Measurements from ENCODE around the gene CNTN5. TPM values are rescaled to one million over a fixed set of nuclear protein-coding genes. Genes with fewer than 3 reads are reported as not detected.

Gene CNTN5
- total RNA-seq, 1 donor from 2014 or later: 0.36 TPM

DNA sequence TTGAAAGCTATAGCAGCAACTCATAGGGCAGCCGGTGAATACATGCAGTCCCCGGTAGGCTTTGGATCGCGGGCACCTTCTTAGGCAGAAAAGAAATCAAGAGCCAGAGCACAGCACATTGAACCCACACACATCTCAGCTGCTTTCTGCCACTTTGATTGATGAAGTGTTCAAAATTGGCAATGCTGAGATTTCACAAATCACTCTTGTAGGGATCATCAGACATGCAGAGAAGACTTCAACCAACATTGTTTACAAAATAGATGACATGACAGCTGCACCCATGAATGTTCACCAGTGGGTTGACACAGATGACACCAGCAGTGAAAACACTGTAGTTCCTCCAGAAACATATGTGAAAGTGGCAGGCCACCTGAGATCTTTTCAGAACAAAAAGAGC, 1316.1 kb downstream of the CNTN5 start:
- peaks cover 10% of the 10 kb centered on the region for H3K4me1 ChIP-seq
- TF ChIP-seq, protein P1, sequence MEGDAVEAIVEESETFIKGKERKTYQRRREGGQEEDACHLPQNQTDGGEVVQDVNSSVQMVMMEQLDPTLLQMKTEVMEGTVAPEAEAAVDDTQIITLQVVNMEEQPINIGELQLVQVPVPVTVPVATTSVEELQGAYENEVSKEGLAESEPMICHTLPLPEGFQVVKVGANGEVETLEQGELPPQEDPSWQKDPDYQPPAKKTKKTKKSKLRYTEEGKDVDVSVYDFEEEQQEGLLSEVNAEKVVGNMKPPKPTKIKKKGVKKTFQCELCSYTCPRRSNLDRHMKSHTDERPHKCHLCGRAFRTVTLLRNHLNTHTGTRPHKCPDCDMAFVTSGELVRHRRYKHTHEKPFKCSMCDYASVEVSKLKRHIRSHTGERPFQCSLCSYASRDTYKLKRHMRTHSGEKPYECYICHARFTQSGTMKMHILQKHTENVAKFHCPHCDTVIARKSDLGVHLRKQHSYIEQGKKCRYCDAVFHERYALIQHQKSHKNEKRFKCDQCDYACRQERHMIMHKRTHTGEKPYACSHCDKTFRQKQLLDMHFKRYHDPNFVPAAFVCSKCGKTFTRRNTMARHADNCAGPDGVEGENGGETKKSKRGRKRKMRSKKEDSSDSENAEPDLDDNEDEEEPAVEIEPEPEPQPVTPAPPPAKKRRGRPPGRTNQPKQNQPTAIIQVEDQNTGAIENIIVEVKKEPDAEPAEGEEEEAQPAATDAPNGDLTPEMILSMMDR (IDR thresholded peaks at IDR 0.05; ENCODE audit: borderline replicate concordance): no peak
- intact Hi-C loops (cut with micrococcal nuclease): no loop called here
- no peak overlapping the region for H3K27ac ChIP-seq (replicated peaks)
- H3K4me3 ChIP-seq: no peak overlapping the region
- no peaks in the 10 kb centered on the region for H3K36me3 ChIP-seq
- H3K9me3 ChIP-seq (replicated peaks): peaks cover 21% of the 10 kb centered on the region
- no peak for DNase-seq
- H3K27me3 ChIP-seq (ENCODE audit: low read depth): no peaks in the 10 kb centered on the region

DNA sequence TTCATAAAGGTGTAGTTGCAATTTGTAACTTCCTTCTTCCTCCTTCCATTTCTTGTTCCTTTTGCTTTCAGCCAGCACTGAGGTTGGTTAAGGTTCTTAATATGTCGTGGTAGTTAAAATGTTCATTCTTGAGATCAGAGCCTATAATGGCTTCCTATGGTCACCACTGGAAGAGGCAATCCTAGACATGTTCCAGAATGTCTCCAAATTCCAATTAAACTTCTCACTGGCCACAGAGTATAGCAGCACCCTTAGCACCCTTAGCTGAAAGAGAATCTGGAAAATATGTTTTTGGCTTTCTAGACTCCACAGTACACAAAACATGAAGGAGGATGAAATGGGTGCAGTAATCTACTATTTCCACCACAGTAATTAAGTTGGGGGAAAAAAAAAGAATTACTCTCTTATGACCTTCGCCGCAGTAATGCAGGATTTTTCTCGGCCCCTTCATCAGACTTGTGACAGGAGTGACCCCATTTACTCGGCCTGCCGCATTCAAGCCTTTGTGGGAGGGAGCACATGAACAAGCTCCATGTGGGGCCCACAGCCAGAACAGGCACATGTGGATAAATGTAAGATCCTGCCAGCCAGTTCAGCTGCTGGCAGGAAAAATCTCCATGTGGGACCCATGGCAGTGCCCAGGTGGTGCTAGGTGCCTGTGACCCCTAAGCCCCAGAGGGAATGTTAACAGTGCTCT, 1317.5 kb downstream of the CNTN5 start:
- Histone ChIP-seq H3K36me3 (no peaks in the 10 kb centered on the region), H3K27me3 (ENCODE audit: low read depth) (no peaks in the 10 kb centered on the region), H3K4me1 (peaks cover 10% of the 10 kb centered on the region), H3K27ac (replicated peaks) (no peak overlapping the region), H3K9me3 (replicated peaks) (peaks cover 13% of the 10 kb centered on the region), H3K4me3 (no peak overlapping the region)
- no peak for DNase-seq
- intact Hi-C loops (cut with micrococcal nuclease): no loop called here
- TF ChIP-seq, protein P1 (IDR thresholded peaks at IDR 0.05; ENCODE audit: borderline replicate concordance): no peak

DNA sequence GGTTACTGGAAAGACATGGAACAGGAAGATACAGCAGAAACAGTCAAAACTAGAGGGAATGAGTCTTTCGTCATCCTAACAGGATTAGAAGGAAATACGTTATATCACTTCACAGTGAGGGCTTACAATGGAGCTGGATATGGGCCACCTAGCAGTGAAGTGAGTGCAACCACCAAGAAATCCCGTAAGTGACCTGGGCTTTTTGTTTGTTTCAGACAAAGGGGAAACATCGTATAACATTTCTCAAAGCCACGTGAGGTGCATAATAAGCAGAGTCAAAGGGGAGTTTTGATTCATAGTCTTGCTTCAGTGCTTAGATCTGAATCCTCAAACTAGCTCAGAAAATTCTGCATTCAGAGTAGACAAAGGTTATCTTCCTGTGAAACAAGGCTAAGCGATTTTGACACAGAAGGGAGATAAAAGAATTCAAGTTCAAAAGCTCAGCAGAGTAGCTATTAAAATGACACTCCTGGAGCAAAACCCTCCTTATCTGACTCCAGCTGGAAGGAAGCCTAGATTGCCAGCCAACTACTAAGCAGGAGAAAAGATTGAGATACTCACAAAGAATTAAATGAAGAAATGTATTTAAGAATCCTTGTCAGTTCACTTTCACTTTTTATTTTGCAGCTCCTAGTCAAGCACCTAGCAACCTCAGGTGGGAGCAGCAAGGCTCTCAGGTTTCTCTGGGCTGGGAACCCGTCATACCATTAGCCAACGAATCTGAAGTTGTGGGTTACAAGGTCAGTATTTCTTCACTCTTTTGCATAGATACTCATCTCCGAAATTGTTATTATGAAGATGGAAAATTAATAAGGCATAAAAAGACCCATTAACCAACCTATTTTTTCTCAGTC, 1319.9 kb downstream of the CNTN5 start:
- intact Hi-C loops (cut with micrococcal nuclease): no loop called here
- TF ChIP-seq, protein P1 (IDR thresholded peaks at IDR 0.05; ENCODE audit: borderline replicate concordance): no peak
- Histone ChIP-seq H3K4me3 (peak overlapping the region; percentile 7), H3K27me3 (ENCODE audit: low read depth) (no peaks in the 10 kb centered on the region), H3K27ac (replicated peaks) (no peak overlapping the region), H3K4me1 (peaks cover 10% of the 10 kb centered on the region), H3K9me3 (replicated peaks) (no peaks in the 10 kb centered on the region), H3K36me3 (no peaks in the 10 kb centered on the region)
- DNase-seq: no peak

DNA sequence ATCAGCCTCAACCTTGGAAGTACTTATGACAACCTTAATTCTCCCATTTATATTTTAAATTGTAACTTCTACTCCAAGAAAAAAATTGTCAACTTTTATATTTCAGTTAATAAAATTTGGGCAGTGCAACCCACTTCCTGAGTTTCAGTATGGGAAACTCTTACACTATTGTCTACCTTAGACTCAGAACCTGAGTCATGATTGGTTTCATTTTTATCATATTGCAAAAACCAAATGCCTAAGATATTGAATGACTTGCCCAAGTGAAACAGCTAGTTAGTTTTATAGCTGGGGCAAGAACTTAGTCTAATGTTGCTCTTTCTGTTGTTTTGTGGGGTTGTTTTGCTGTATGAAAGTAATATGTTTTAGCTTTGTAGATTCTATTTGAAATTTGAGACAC, 1332.3 kb downstream of the CNTN5 start:
- H3K4me1 ChIP-seq: no peaks in the 10 kb centered on the region
- no peaks in the 10 kb centered on the region for H3K27me3 ChIP-seq (ENCODE audit: low read depth)
- H3K9me3 ChIP-seq (replicated peaks): no peaks in the 10 kb centered on the region
- TF ChIP-seq, protein P1 (IDR thresholded peaks at IDR 0.05; ENCODE audit: borderline replicate concordance): no peak
- no peaks in the 10 kb centered on the region for H3K36me3 ChIP-seq
- no peak overlapping the region for H3K4me3 ChIP-seq
- no peak overlapping the region for H3K27ac ChIP-seq (replicated peaks)
- intact Hi-C loops (cut with micrococcal nuclease): no loop called here
- DNase-seq: no peak

DNA sequence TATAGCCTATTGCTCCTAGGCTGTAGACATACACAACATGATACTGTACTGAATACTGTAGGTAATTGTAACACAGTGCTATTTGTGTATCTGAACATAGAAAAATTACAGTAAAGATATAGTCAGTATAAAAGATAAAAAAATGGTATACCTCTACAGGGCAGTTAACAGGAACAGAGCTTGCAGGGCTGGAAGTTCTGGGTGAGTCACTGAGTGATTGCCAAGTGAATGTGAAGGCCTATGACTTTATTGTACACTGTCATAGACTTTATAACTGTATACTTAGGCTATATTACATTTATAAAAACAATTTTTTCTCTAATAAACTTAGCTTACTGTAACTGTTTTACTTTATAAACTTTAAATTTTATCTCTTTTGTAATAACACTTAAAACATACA, 1334.0 kb downstream of the CNTN5 start:
- intact Hi-C loops (cut with micrococcal nuclease): no loop called here
- no peaks in the 10 kb centered on the region for H3K4me1 ChIP-seq
- no peaks in the 10 kb centered on the region for H3K9me3 ChIP-seq (replicated peaks)
- TF ChIP-seq, protein P1 (IDR thresholded peaks at IDR 0.05; ENCODE audit: borderline replicate concordance): no peak
- H3K27ac ChIP-seq (replicated peaks): no peak overlapping the region
- no peak for DNase-seq
- H3K36me3 ChIP-seq: no peaks in the 10 kb centered on the region
- H3K4me3 ChIP-seq: no peak overlapping the region
- no peaks in the 10 kb centered on the region for H3K27me3 ChIP-seq (ENCODE audit: low read depth)
